Activated naive CD4-positive, alpha-beta T cell treated with anti-CD3 and anti-CD28 coated beads for 36 hours (primary cell): ENCODE data around the gene NTSR1. TPM values are rescaled to one million over a fixed set of nuclear protein-coding genes. Genes with fewer than 3 reads are reported as not detected.

Source experiments
- CTCF ChIA-PET: fragments of 350-600 bp; sonication (Branson Sonifier 250); formaldehyde crosslinking; loops from one replicate; lab custom pipeline; 2021; ENCODE audit warnings: antibody characterized with exemption; lab: Charles Lee
- DNase-seq: peaks from one replicate; pipeline ENCODE4 v3.0.0-alpha.2; 2020
- H3K27ac Mint-ChIP-seq: one replicate; pipeline ENCODE4 v1.8.0; 2021; ENCODE audit warnings: mild to moderate bottlenecking, mixed read lengths
- H3K27me3 Mint-ChIP-seq: one replicate; pipeline ENCODE4 v1.8.0; 2021; ENCODE audit warnings: low read depth, mixed read lengths
- H3K36me3 Mint-ChIP-seq: one replicate; pipeline ENCODE4 v1.8.0; 2021; ENCODE audit warnings: low read depth, mixed read lengths
- H3K4me1 Mint-ChIP-seq: one replicate; pipeline ENCODE4 v1.8.0; 2021; ENCODE audit warnings: low read depth, mixed read lengths
- H3K4me3 Mint-ChIP-seq: one replicate; pipeline ENCODE4 v1.8.0; 2021; ENCODE audit warnings: mild to moderate bottlenecking, moderate library complexity, mixed read lengths
- H3K9me3 Mint-ChIP-seq: one replicate; pipeline ENCODE4 v1.8.0; 2021; ENCODE audit warnings: mixed read lengths
- intact Hi-C: fragments of 100-400 bp; cut with micrococcal nuclease; formaldehyde crosslinking; loops from one replicate; pipeline ENCODE4 v1.15.1; 2023
- total RNA-seq, 2 experiments: library from RNA; stranded (reverse); gene quantifications; one replicate each; pipeline ENCODE4 v1.2.3, GENCODE V29; 2021

The NTSR1 gene
- total RNA-seq, 2 experiments from 2014 or later: not detected

DNA sequence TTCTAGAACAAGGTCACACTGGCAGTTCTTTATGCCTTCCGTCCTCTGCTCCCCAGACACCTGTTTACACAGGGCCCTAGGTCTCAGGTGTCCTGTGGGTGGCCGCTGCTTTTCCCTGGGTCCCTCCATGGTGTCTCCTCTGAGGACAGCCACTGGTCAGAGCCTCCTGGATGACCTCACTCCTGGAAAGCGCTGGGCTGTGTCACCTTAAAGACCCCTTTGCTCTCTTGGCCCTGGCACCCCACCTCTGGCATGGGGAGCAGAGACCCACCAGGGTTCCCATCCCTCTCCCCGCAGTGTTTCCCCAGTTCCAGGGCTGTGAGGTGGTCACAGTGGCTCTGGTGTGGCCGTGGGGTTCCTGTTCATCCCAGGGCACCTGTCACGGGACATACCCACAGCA is 33.9 kb downstream of the NTSR1 start:
- Mint-ChIP-seq H3K27me3 (peaks cover 3% of the 10 kb centered on the region), H3K9me3 (no peaks in the 10 kb centered on the region), H3K4me1 (peaks cover 28% of the 10 kb centered on the region), H3K4me3 (no peak overlapping the region), H3K27ac (no peak overlapping the region), H3K36me3 (no peaks in the 10 kb centered on the region)
- intact Hi-C loops: no loop called here
- no peak for DNase-seq
- CTCF ChIA-PET: interaction anchor here (0.8 kb wide), 1 partner anchor 19 kb away, joined by 3 read pairs; no protein-coding TSS in a partner anchor

DNA sequence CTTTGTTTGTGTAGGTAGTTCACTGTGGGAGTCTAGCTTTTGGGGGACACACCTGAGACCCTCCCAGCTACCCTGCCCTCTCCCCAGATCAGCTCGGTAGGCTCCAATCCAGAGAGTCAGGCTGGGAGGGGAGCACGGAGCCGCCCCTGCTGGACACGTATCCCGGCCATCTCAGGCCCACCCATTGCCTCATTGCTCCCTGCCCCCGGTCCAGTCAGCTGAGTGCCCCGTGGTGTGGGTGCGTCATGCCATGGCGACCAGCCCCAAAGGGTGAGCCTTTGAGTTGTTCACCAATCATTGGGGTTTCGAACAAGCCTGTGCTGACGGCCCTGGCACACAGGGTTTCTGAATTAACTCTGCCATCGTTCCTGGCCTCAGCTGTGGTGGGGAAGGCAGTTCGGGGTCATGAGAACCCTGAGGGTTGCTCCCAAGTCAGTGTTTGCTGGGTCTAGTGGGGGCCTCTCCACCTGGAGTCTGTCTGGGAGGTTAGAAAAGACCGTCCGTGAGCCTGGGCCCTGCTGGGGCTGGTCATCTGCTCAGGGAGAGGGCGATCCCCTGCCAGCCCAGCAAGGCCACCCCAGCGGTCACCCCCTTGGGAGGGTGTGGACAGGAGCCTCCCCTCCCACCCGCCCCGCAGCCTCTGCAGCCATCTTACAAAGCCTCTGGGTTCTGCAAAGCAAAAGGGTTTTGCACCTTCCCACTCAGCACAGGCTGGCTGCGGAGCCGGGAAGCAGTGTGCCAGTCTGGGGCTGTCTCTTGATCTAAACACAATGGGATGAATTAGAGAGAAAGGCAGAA is 34.5 kb downstream of the NTSR1 start:
- no peak for DNase-seq
- intact Hi-C loops: no loop called here
- no peak overlapping the region for H3K4me3 Mint-ChIP-seq
- H3K27ac Mint-ChIP-seq: no peak overlapping the region
- CTCF ChIA-PET: no interaction called here
- peaks cover 3% of the 10 kb centered on the region for H3K27me3 Mint-ChIP-seq
- no peaks in the 10 kb centered on the region for H3K9me3 Mint-ChIP-seq
- H3K36me3 Mint-ChIP-seq: no peaks in the 10 kb centered on the region
- peaks cover 28% of the 10 kb centered on the region for H3K4me1 Mint-ChIP-seq

DNA sequence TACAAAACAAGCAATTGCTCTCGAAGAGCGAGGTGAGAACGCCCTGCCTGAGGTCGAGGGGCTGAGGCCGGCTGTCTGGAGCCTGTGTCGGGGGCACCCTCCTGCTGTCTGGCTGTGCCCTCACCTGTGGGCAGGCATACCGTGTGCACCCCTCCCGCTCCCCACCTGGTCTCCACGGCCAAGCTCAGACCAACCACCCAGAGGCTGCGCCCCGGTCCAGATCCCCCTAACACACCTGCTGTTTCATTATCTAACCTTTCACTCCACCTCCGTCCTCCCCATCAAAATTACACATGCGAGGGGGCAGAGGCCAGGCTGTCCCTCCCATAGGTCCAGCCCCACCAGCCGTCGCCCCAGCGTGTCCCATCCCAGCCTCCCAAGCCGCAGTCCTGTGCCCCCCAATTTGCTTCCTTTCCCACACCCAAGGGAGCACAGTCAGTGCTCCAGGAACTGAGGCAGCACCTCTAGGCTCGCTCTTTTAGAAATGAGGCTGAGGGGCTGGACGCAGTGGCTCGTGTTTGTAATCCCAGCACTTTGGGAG is 35.2 kb downstream of the NTSR1 start:
- no peak for DNase-seq
- Mint-ChIP-seq H3K4me1 (peaks cover 28% of the 10 kb centered on the region), H3K9me3 (no peaks in the 10 kb centered on the region), H3K27me3 (peaks cover 3% of the 10 kb centered on the region), H3K27ac (no peak overlapping the region), H3K36me3 (no peaks in the 10 kb centered on the region), H3K4me3 (no peak overlapping the region)
- intact Hi-C loops: no loop called here
- CTCF ChIA-PET: no interaction called here

DNA sequence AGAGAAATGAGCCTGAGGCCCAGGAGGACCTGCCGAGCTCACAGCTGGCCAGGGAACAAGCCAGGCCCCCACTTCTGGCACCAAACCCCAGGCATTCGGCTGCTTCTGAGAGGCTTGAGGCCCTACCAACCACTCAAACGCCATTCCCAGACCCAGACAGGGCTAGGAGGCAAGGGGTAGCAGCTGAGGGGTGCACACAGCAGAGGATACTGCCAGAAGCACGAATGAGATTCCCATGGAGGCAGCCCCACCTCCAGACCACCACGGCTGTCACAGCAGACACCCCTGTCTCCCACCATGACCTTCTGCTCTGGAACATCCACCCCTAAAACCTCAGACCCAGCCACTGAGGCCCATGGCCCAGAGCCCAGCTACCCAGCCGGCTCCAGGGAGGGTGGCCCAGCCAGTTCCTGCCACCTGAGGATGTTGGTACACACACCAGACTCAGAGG is 36.1 kb downstream of the NTSR1 start:
- Mint-ChIP-seq H3K27me3 (peaks cover 3% of the 10 kb centered on the region), H3K27ac (no peak overlapping the region), H3K4me1 (peaks cover 23% of the 10 kb centered on the region), H3K36me3 (no peaks in the 10 kb centered on the region), H3K4me3 (no peak overlapping the region), H3K9me3 (no peaks in the 10 kb centered on the region)
- intact Hi-C loops: no loop called here
- CTCF ChIA-PET: no interaction called here
- DNase-seq: peak; percentile 3

DNA sequence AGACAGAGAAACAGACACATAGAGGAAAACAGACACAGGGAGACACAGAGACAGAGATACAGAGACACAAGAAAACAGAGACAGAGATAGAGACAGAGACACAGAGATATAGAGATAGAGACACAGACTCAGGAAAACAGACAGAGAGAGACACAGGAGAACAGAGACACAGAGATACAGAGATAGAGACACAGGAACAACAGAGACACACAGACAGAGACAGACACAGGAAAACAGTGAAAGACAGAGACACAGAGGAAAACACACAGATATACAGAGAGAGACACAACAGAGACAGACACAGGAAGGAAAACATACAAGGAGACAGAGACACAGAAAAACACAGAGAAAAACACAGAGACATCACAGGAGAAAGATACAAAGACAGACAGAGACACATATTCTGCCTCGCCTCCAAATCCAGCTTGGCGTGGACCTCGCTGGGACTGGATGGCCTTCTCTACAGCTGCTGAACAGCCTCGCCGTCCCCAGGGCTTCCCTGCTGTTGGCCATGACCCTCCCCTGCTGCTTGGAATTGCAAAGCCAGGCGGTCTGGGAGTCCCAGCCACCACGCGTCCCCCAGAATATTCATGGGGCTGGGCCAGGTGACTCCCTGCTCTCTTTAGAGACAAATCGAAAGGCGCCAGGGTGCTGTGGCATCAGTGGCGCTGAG is 36.8 kb downstream of the NTSR1 start:
- DNase-seq: no peak
- intact Hi-C loops: no loop called here
- Mint-ChIP-seq H3K9me3 (no peaks in the 10 kb centered on the region), H3K4me3 (no peak overlapping the region), H3K36me3 (no peaks in the 10 kb centered on the region), H3K27ac (no peak overlapping the region), H3K4me1 (peaks cover 18% of the 10 kb centered on the region), H3K27me3 (peaks cover 3% of the 10 kb centered on the region)
- CTCF ChIA-PET: interaction anchor here (0.6 to 1.0 kb wide), 2 partner anchors 35 to 44 kb away, joined by 3 to 6 read pairs; no protein-coding TSS in a partner anchor

DNA sequence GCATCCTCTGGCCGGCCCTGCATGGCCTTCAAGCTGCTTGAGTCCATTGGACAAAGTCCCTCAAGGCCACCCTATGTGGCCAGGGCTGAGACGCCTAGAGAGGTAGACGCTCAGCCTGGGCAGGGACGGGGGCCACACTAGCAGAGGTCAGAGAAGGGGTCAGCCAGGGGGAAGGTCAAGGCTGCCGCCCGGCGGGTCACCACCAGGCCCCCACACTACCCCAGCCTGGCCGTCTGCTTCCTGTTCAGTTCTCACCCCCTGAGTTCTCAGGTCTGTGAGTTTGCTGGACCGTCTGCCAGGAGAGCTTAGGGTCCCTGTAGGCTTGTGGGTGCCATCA is 37.3 kb downstream of the NTSR1 start:
- Mint-ChIP-seq H3K36me3 (no peaks in the 10 kb centered on the region), H3K4me1 (peaks cover 14% of the 10 kb centered on the region), H3K27me3 (peaks cover 5% of the 10 kb centered on the region), H3K9me3 (no peaks in the 10 kb centered on the region), H3K4me3 (no peak overlapping the region), H3K27ac (no peak overlapping the region)
- DNase-seq: no peak
- CTCF ChIA-PET: interaction anchor here (0.6 to 1.0 kb wide), 2 partner anchors 35 to 43 kb away, joined by 3 to 6 read pairs; no protein-coding TSS in a partner anchor
- intact Hi-C loops: no loop called here

DNA sequence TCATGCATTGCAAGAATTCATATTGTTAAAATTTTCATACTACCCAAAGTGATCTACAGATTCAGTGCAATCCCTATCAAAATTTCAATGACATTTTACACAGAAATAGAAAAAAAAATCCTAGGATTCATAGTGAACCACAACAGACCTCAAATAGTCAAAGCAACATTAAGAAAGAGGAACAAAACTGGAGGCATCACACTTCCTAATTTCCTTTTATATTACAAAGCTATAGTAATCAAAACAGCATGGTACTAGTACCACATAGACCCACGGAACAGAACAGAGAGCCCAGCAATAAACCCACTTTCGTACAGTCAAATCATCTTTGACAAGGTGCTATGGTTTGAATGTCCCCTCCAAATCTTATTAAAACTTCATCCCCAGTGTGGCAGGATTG is 39.7 kb downstream of the NTSR1 start:
- CTCF ChIA-PET: no interaction called here
- H3K4me3 Mint-ChIP-seq: no peak overlapping the region
- no peak for DNase-seq
- no peaks in the 10 kb centered on the region for H3K36me3 Mint-ChIP-seq
- peaks cover 7% of the 10 kb centered on the region for H3K27me3 Mint-ChIP-seq
- peaks cover 6% of the 10 kb centered on the region for H3K4me1 Mint-ChIP-seq
- no peak overlapping the region for H3K27ac Mint-ChIP-seq
- H3K9me3 Mint-ChIP-seq: no peaks in the 10 kb centered on the region
- intact Hi-C loops: no loop called here

DNA sequence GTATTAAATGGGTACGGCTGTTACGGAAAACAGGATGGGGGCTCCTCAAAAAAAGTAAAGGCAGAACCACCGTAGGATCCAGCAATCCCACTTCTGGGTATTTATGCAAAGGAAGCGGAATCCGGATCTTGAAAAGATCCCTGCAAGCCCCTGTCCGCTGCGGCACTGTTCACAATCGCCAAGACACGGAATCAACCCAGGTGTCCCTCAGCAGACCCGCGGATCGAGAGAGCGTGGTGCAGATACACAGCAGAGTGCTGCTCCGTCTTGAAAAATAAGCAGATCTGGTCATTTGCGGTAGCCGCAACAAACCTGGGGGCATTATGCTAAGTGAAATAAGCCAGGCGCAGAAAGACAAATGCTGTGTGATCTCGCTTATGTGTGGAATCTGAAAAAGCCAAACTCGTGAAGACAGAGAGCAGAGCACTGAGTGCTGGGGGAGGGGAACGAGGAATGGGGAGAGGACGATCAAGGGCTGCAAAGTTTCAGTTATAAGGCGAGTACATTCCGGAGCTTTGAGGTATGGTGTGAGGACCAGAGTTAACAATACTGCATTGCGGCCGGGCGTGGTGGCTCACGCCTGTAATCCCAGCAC is 41.3 kb downstream of the NTSR1 start:
- peaks cover 7% of the 10 kb centered on the region for H3K27me3 Mint-ChIP-seq
- no peak overlapping the region for H3K27ac Mint-ChIP-seq
- H3K4me1 Mint-ChIP-seq: peaks cover 6% of the 10 kb centered on the region
- H3K36me3 Mint-ChIP-seq: no peaks in the 10 kb centered on the region
- CTCF ChIA-PET: interaction anchor here (0.6 to 0.7 kb wide), 2 partner anchors 143 to 391 kb away, joined by 3 to 5 read pairs; no protein-coding TSS in a partner anchor
- intact Hi-C loops: no loop called here
- no peak overlapping the region for H3K4me3 Mint-ChIP-seq
- DNase-seq: no peak
- H3K9me3 Mint-ChIP-seq: no peaks in the 10 kb centered on the region

DNA sequence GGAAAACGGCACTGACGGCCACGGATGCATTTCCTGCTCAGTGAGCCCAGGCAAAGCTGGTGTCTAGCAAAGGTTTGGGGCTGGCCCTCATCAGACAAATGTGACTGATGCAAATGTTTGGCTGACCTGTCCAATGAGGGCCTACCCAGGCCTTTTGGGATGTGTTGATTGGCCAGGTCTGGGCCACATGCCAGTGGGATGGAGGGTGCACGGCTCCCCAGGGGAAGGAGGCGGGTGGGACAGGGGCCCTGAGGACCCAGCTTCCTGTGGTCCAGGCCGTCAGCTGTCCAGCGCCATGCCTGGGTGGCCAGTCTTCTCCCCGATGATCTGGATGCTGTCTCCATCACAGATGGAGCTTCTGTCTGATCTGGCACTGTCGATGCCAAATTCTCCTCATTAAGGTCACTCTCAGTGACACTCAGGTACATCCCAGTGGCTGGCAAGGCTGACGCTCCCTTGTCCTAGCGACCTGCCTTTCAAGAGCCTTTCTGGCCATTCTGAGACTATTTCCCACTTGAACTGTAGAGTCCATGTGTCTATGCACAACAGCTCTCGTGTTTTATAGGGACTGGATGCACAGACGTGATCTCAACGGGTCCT is 43.0 kb downstream of the NTSR1 start:
- Mint-ChIP-seq H3K4me3 (no peak overlapping the region), H3K4me1 (no peaks in the 10 kb centered on the region), H3K27ac (no peak overlapping the region), H3K27me3 (peaks cover 4% of the 10 kb centered on the region), H3K36me3 (no peaks in the 10 kb centered on the region), H3K9me3 (no peaks in the 10 kb centered on the region)
- CTCF ChIA-PET: interaction anchor here (1.0 kb wide), 1 partner anchor 180 kb away, joined by 4 read pairs; no protein-coding TSS in a partner anchor
- DNase-seq: no peak
- intact Hi-C loops: no loop called here

DNA sequence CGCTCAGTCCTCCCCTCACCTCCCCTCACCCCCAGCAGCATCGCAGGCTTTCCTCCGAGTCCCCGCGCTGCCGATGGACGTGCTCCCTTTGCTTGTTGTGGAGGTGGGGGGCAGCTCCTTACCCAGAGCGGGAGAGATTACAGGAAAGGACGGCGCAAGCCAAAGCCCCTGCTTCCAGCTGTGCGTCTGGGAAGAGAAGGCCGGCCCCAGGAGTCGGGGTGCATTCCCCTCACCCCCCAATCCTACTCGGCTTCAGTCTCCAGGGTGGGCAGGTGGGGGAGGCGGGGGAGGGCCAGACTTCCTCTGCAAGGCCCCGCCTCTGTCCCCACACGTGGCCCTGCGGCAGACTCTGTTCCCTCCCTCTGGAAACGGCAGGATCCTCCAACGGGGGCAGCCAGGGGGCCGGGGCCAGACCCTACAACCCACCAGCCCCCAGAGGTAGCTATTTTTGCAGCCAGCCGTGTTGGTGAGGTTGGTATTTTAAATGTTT is 43.6 kb downstream of the NTSR1 start:
- Mint-ChIP-seq H3K27ac (no peak overlapping the region), H3K36me3 (no peaks in the 10 kb centered on the region), H3K4me3 (no peak overlapping the region), H3K27me3 (peaks cover 4% of the 10 kb centered on the region), H3K9me3 (no peaks in the 10 kb centered on the region), H3K4me1 (no peaks in the 10 kb centered on the region)
- CTCF ChIA-PET: no interaction called here
- intact Hi-C loops: no loop called here
- DNase-seq: no peak

DNA sequence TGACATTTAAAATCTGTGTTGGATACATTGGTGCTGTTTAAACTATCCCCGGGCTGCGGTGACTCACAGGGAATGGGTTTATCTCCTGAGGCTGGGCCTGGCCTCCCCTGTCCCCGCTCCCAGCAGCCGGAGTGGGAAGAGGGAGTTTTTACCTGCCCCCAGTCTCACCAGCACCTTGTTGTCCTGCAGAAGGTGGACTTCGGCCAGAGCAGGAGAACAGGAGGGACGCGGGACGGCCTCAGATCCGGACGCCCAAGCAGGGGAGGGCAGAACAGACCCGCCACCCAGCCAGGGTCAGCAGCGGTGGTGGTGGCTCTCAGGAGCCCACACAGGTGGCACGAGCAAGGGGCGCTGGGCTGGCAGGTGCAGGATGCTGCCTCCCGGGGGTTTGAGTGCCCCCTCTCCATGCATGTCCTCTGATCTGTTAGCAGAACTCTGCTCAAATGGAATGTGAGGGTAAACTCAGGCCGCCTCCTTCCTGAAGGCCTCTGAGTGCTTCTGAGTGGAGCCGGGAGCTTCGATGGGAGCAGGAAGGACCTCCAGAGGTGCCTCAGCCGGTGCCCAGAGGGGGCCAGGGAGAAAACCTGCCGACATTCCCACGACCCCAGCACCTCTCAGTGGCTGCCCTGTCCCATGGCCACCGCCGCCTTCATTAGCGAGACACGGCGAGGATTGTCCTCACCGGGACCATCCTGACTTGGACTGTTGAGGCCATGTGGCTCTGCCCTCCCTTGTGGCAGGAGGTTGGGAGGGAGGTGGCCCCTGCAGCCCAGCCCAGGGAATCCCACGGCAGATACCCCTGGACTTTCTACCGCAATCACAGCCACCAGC is 44.2 kb downstream of the NTSR1 start:
- no peaks in the 10 kb centered on the region for H3K9me3 Mint-ChIP-seq
- no peak for DNase-seq
- CTCF ChIA-PET: no interaction called here
- intact Hi-C loops: no loop called here
- no peaks in the 10 kb centered on the region for H3K36me3 Mint-ChIP-seq
- no peak overlapping the region for H3K4me3 Mint-ChIP-seq
- H3K27me3 Mint-ChIP-seq: peaks cover 4% of the 10 kb centered on the region
- H3K27ac Mint-ChIP-seq: no peak overlapping the region
- H3K4me1 Mint-ChIP-seq: no peaks in the 10 kb centered on the region
